H1 (cell line): ENCODE measurements around the gene AFAP1L2. TPM values are rescaled to one million over a fixed set of nuclear protein-coding genes. Genes with fewer than 3 reads are reported as not detected.

Source experiments
- CTCF ChIA-PET: fragments of 300-600 bp; sonication (Branson Sonifier 250); formaldehyde crosslinking; loops from one replicate; lab custom pipeline; 2021; ENCODE audit not compliant: partially characterized antibody; lab: Charles Lee
- POLR2A ChIA-PET: fragments of 300-600 bp; sonication (Branson Sonifier 250); formaldehyde crosslinking; loops from one replicate; lab custom pipeline; 2021; ENCODE audit warnings: inconsistent platforms; ENCODE audit not compliant: partially characterized antibody; lab: Charles Lee
- DNase-seq, 2 experiments: peaks; one replicate each; pipeline versions ENCODE4 v3.0.0 to v3.0.0-alpha.2; 2010 to 2022; ENCODE audit warnings: low spot score in 2 of 2, low read depth in 1 of 2, mixed read lengths in 1 of 2
- FAIRE-seq: peaks from 2 replicates; lab custom pipeline; 2011; peaks lifted over from hg19 to GRCh38; lab: Jason Lieb, UNC
- H2AFZ ChIP-seq: 2 replicates; pipeline ENCODE4 v1.8.1; 2012; ENCODE audit warnings: low read length, inconsistent platforms
- H2AK5ac ChIP-seq: 2 replicates; pipeline ENCODE4 v1.6.1; 2013; ENCODE audit warnings: low read depth, low read length
- H2BK120ac ChIP-seq: replicated peaks from 2 replicates; pipeline ENCODE3; 2013; ENCODE audit warnings: low read depth, low read length, inconsistent platforms
- H2BK12ac ChIP-seq: 2 replicates; pipeline ENCODE4 v1.6.1; 2013; ENCODE audit warnings: low read depth, low read length
- H2BK15ac ChIP-seq: 2 replicates; pipeline ENCODE4 v1.6.1; 2013; ENCODE audit warnings: low read length
- H2BK20ac ChIP-seq: 2 replicates; pipeline ENCODE4 v1.6.1; 2013; ENCODE audit warnings: low read length
- H2BK5ac ChIP-seq: 2 replicates; pipeline ENCODE4 v1.6.1; 2013; ENCODE audit warnings: low read depth, low read length
- H3K14ac ChIP-seq: 2 replicates; pipeline ENCODE4 v1.6.1; 2013; ENCODE audit warnings: inconsistent platforms; ENCODE audit not compliant: insufficient read length
- H3K18ac ChIP-seq: 2 replicates; pipeline ENCODE4 v1.6.1; 2013; ENCODE audit warnings: low read length; ENCODE audit errors: extremely low read depth
- H3K23ac ChIP-seq: 2 replicates; pipeline ENCODE4 v1.6.1; 2013; ENCODE audit warnings: inconsistent platforms; ENCODE audit not compliant: insufficient read length
- H3K23me2 ChIP-seq: 2 replicates; pipeline ENCODE4 v1.6.1; 2013; ENCODE audit warnings: low read depth, low read length
- H3K27ac ChIP-seq: 2 replicates; pipeline ENCODE4 v1.6.1; 2011; ENCODE audit warnings: low read depth, low read length, inconsistent platforms
- H3K27me3 ChIP-seq, 4 experiments: replicated peaks in 1 of 4; 1 replicate in 1 of 4; 2 replicates in 3 of 4; pipeline versions ENCODE4 v1.6.1 to v1.8.1; 2011 to 2013; ENCODE audit warnings: low read length in 3 of 4, mild to moderate bottlenecking in 3 of 4, inconsistent platforms in 2 of 4, mixed read lengths in 2 of 4, moderate library complexity in 1 of 4; ENCODE audit not compliant: control insufficient read depth in 3 of 4, insufficient read depth in 3 of 4; ENCODE audit errors: extremely low read depth in 1 of 4
- H3K36me3 ChIP-seq, 4 experiments: 2 replicates each; pipeline versions ENCODE4 v1.6.1 to v1.8.1; 2011 to 2013; ENCODE audit warnings: mild to moderate bottlenecking in 4 of 4, low read length in 3 of 4, moderate library complexity in 2 of 4, control low read depth in 1 of 4, inconsistent platforms in 1 of 4; ENCODE audit not compliant: insufficient read depth in 4 of 4, control insufficient read depth in 2 of 4
- H3K4ac ChIP-seq: replicated peaks from 2 replicates; pipeline ENCODE3; 2013; ENCODE audit warnings: low read length, low read depth, mixed read lengths, inconsistent platforms; ENCODE audit not compliant: insufficient read length
- H3K4me1 ChIP-seq, 4 experiments: replicated peaks in 1 of 4; 1 replicate in 1 of 4; 2 replicates in 3 of 4; pipeline versions ENCODE4 v1.6.1 to v1.8.1; 2011 to 2013; ENCODE audit warnings: low read length in 3 of 4, inconsistent platforms in 2 of 4, mixed read lengths in 1 of 4; ENCODE audit not compliant: insufficient read depth in 4 of 4, control insufficient read depth in 3 of 4
- H3K4me2 ChIP-seq, 2 experiments: 2 replicates each; pipeline versions ENCODE4 v1.6.1 to v1.8.1; 2011 to 2013; ENCODE audit warnings: low read depth in 2 of 2, low read length in 2 of 2, control low read depth in 1 of 2, inconsistent platforms in 1 of 2, mild to moderate bottlenecking in 1 of 2; ENCODE audit not compliant: insufficient read depth in 1 of 2
- H3K4me3 ChIP-seq, 4 experiments: fragments of 200-600, 300-600 bp in 1 of 4; sonication (generic), shearing (Covaris generic), sonication (Bioruptor Twin) in 1 of 4; 2 replicates each; pipeline versions ENCODE4 v1.5.1 to v1.8.1; 2011 to 2016; ENCODE audit warnings: low read length in 4 of 4, low read depth in 3 of 4, control low read depth in 2 of 4, inconsistent platforms in 2 of 4, mild to moderate bottlenecking in 2 of 4, mixed read lengths in 1 of 4, moderate library complexity in 1 of 4; ENCODE audit not compliant: insufficient read depth in 2 of 4; ENCODE audit errors: extremely low read depth in 1 of 4
- H3K56ac ChIP-seq: replicated peaks from 2 replicates; pipeline ENCODE3; 2013; ENCODE audit warnings: low read depth, mild to moderate bottlenecking, mixed read lengths, low read length, inconsistent platforms; ENCODE audit not compliant: insufficient read length
- H3K79me1 ChIP-seq: 2 replicates; pipeline ENCODE4 v1.6.1; 2013; ENCODE audit warnings: low read depth, low read length, control low read depth
- H3K79me2 ChIP-seq, 2 experiments: 2 replicates each; pipeline versions ENCODE4 v1.6.1 to v1.8.1; 2012 to 2013; ENCODE audit warnings: low read length in 2 of 2, mild to moderate bottlenecking in 2 of 2, inconsistent platforms in 1 of 2; ENCODE audit not compliant: insufficient read depth in 2 of 2, control insufficient read depth in 1 of 2
- H3K9ac ChIP-seq, 4 experiments: replicated peaks in 1 of 4; 1 replicate in 1 of 4; 2 replicates in 3 of 4; pipeline versions ENCODE4 v1.6.1 to v1.8.1; 2011 to 2013; ENCODE audit warnings: low read depth in 3 of 4, low read length in 3 of 4, control low read depth in 2 of 4, mild to moderate bottlenecking in 2 of 4, moderate library complexity in 2 of 4, inconsistent platforms in 1 of 4; ENCODE audit errors: extremely low read depth in 1 of 4
- H3K9me3 ChIP-seq, 2 experiments: 2 replicates each; pipeline versions ENCODE4 v1.6.1 to v1.8.1; 2012 to 2013; ENCODE audit warnings: mild to moderate bottlenecking in 2 of 2, moderate library complexity in 2 of 2, control low read depth in 1 of 2, inconsistent platforms in 1 of 2, low read depth in 1 of 2, low read length in 1 of 2, mixed read lengths in 1 of 2; ENCODE audit not compliant: insufficient read depth in 2 of 2
- H4K20me1 ChIP-seq, 2 experiments: replicated peaks in 1 of 2; 2 replicates each; pipeline versions ENCODE3 to v1.8.1; 2011 to 2013; ENCODE audit warnings: inconsistent platforms in 2 of 2, low read length in 2 of 2, mild to moderate bottlenecking in 1 of 2; ENCODE audit not compliant: insufficient read depth in 2 of 2, control insufficient read depth in 1 of 2
- H4K5ac ChIP-seq: 2 replicates; pipeline ENCODE4 v1.6.1; 2013; ENCODE audit warnings: low read length, low read depth, mixed read lengths, inconsistent platforms; ENCODE audit not compliant: insufficient read length
- H4K8ac ChIP-seq: 2 replicates; pipeline ENCODE4 v1.8.0; 2013; ENCODE audit warnings: mild to moderate bottlenecking, moderate library complexity, low read length, inconsistent platforms; ENCODE audit not compliant: insufficient read depth; ENCODE audit errors: extremely low read depth
- H4K91ac ChIP-seq: replicated peaks from 2 replicates; pipeline ENCODE3; 2013; ENCODE audit warnings: low read length, mixed read lengths, inconsistent platforms; ENCODE audit not compliant: insufficient read length
- ASH2L ChIP-seq: fragments of 200-600, 300-600 bp; sonication (generic); IDR thresholded peaks from one replicate; pipeline ENCODE4 v1.7.1; 2017; ENCODE audit warnings: low read length
- CHD1 ChIP-seq: IDR thresholded peaks from 2 replicates; pipeline ENCODE4 v1.6.1; 2012; ENCODE audit warnings: low read depth, low read length, improper control_type of control experiment
- CHD2 ChIP-seq: IDR thresholded peaks from 2 replicates; pipeline ENCODE4 v1.6.1; 2012; ENCODE audit warnings: low read length, improper control_type of control experiment
- E2F6 ChIP-seq: IDR thresholded peaks from 2 replicates; pipeline ENCODE4 v1.6.1; 2012; ENCODE audit warnings: inconsistent platforms
- GTF2F1 ChIP-seq: IDR thresholded peaks from 2 replicates; pipeline ENCODE4 v1.6.1; 2012; ENCODE audit warnings: low read depth, low read length, improper control_type of control experiment, borderline replicate concordance
- HDAC2 ChIP-seq, 2 experiments: fragments of 300-600 bp in 1 of 2; sonication (generic) in 1 of 2; IDR thresholded peaks; 2 replicates each; pipeline ENCODE4 v1.6.1; 2011 to 2012; ENCODE audit warnings: low read depth in 2 of 2, low read length in 2 of 2, mild to moderate bottlenecking in 2 of 2, moderate library complexity in 2 of 2, borderline replicate concordance in 1 of 2, inconsistent platforms in 1 of 2
- KDM1A ChIP-seq: fragments of 200-600, 300-600 bp; sonication (generic); IDR thresholded peaks from 2 replicates; pipeline ENCODE4 v1.7.1; 2016; ENCODE audit warnings: mild to moderate bottlenecking, low read length, borderline replicate concordance
- MAFK ChIP-seq: IDR thresholded peaks from 2 replicates; pipeline ENCODE4 v1.6.1; 2012; ENCODE audit warnings: low read depth, mild to moderate bottlenecking, improper control_type of control experiment, low read length
- RAD21 ChIP-seq, 2 experiments: IDR thresholded peaks in 1 of 2; conservative IDR thresholded peaks in 1 of 2; 2 replicates each; pipeline ENCODE4 v1.6.1; 2011; ENCODE audit warnings: low read depth in 2 of 2, low read length in 2 of 2, improper control_type of control experiment in 1 of 2, inconsistent platforms in 1 of 2, mild to moderate bottlenecking in 1 of 2, moderate library complexity in 1 of 2
- RNF2 ChIP-seq: fragments of 200-900, 300-1000 bp; sonication (generic); IDR thresholded peaks from 2 replicates; pipeline ENCODE4 v1.7.1; 2016; ENCODE audit warnings: borderline replicate concordance, low read depth, mild to moderate bottlenecking, antibody characterized with exemption, low read length; ENCODE audit not compliant: poor library complexity, severe bottlenecking; ENCODE audit errors: missing control alignments
- SIN3A ChIP-seq, 2 experiments: IDR thresholded peaks in 1 of 2; conservative IDR thresholded peaks in 1 of 2; 2 replicates each; pipeline ENCODE4 v1.6.1; 2011 to 2012; ENCODE audit warnings: low read length in 2 of 2, improper control_type of control experiment in 1 of 2, low read depth in 1 of 2, mild to moderate bottlenecking in 1 of 2
- SIRT6 ChIP-seq: IDR thresholded peaks from one replicate; pipeline ENCODE4 v1.7.1; 2012; ENCODE audit warnings: low read length, inconsistent platforms
- WGBS, 2 experiments: shearing (Covaris generic) in 1 of 2; methylation state at CpG; one replicate each; pipeline versions ENCODE4 v1.1.6 to v1.1.7; 2013 to 2015; ENCODE audit warnings: low lambda C conversion rate in 2 of 2, mixed read lengths in 2 of 2, inconsistent platforms in 1 of 2, low coverage in 1 of 2, missing lambda C conversion rate in 1 of 2; ENCODE audit not compliant: insufficient replicate concordance in 2 of 2, insufficient coverage in 1 of 2, insufficient read length in 1 of 2; ENCODE audit errors: extremely low coverage in 1 of 2, missing lambda C conversion rate in 1 of 2; 5-methylcytosine and 5-hydroxymethylcytosine counted together
- polyA plus RNA-seq, 7 experiments: library from polyadenylated mRNA; depleted of rRNA in 3 of 7; stranded (reverse) in 5 of 7; unstranded in 2 of 7; fragments of >200 nt in 5 of 7; fragments of 200-250 nt in 2 of 7; gene quantifications; 1 replicate in 5 of 7; 2 replicates in 1 of 7; 4 replicates in 1 of 7; pipeline versions ENCODE4 v1.2.1 to v1.2.3, GENCODE V29; 2011 to 2013; ENCODE audit warnings: missing spikeins in 2 of 7, mixed read lengths in 2 of 7
- total RNA-seq: library from RNA; stranded (reverse); fragmentation: NEBNext Ultra II Directional; extraction: Animal tissue kit (Norgen Biotek cat#: 25700); gene quantifications from 2 replicates; pipeline ENCODE4 v1.2.1, GENCODE V29; 2021

AFAP1L2 gene
- total and polyA plus RNA-seq, 2 of the 8 experiments (the other 6 are each of a cell fraction or from before 2014, with no cell fraction given) = 3.9 to 6.4 TPM

- Histone ChIP-seq H2AFZ (no peak overlapping the region), H3K14ac (no peak overlapping the region), H4K91ac (no peak overlapping the region), H3K79me2 (no peaks in the 10 kb centered on the region), H2BK12ac (no peak overlapping the region), H2AK5ac (no peak overlapping the region), H4K5ac (no peak overlapping the region), H4K20me1 (no peaks in the 10 kb centered on the region), H3K27me3 (peaks cover 9 to 30% (median 25%) of the 10 kb centered on the region in 4 experiments), H3K27ac (no peak overlapping the region), H2BK5ac (no peak overlapping the region), H4K8ac (no peak overlapping the region), H3K4me3 (no peak overlapping the region), H3K23me2 (peaks cover 16% of the 10 kb centered on the region; the same call in 1 of the 2 replicates), H3K4me1 (peaks cover 3 to 10% (median 5%) of the 10 kb centered on the region in 4 experiments; a peak in 6 of 7 replicates), H3K18ac (no peak overlapping the region), H3K4me2 (no peak overlapping the region), H3K4ac (no peak overlapping the region), H3K9me3 (no peaks in the 10 kb centered on the region), H3K56ac (no peak overlapping the region), H3K9ac (no peak overlapping the region), H3K36me3 (no peaks in the 10 kb centered on the region), H3K79me1 (no peaks in the 10 kb centered on the region), H2BK15ac (no peak overlapping the region), H2BK20ac (no peak overlapping the region), H3K23ac (no peak overlapping the region), H2BK120ac (no peak overlapping the region)
- 84% methylated on average over 1 of the region's 1 CpG; no CpG with 5 or more reads in 1 of the 2 experiments for WGBS, 2 experiments
- ChIA-PET POLR2A (no interaction called here), CTCF (interaction anchor here (7.5 to 8.6 kb wide), 2 partner anchors 19 to 103 kb away, joined by 68 to 80 read pairs; no protein-coding TSS in a partner anchor)
- DNase-seq (no peak), FAIRE-seq (no peak)
- TF ChIP-seq SIN3A (conservative IDR thresholded peaks at IDR 0.05 in 1 of 2, IDR thresholded peaks at IDR 0.05 in 1 of 2; ENCODE audit: low read depth in 1 of 2, low read length in 2 of 2) (no peak), KDM1A (no peak), CHD1 (no peak), RAD21 (IDR thresholded peaks at IDR 0.05 in 1 of 2, conservative IDR thresholded peaks at IDR 0.05 in 1 of 2; ENCODE audit: low read depth in 2 of 2, low read length in 2 of 2) (no peak), E2F6 (no peak), MAFK (no peak), SIRT6 (no peak), HDAC2 (IDR thresholded peaks at IDR 0.05; ENCODE audit: borderline replicate concordance in 1 of 2, low read depth in 2 of 2, low read length in 2 of 2) (no peak), ASH2L (no peak), CHD2 (no peak), RNF2 (no peak), GTF2F1 (no peak)
Observed at GRCh38 chr10:114406455-114406854, 2.2 kb upstream of the AFAP1L2 start.
